ENCODE data around the gene LY6G6C. TPM values are rescaled to one million over a fixed set of nuclear protein-coding genes. Genes with fewer than 3 reads are reported as not detected.

The LY6G6C gene
- total RNA-seq, 2 experiments from 2014 or later, result 0.26 TPM; not detected in 1

DNA sequence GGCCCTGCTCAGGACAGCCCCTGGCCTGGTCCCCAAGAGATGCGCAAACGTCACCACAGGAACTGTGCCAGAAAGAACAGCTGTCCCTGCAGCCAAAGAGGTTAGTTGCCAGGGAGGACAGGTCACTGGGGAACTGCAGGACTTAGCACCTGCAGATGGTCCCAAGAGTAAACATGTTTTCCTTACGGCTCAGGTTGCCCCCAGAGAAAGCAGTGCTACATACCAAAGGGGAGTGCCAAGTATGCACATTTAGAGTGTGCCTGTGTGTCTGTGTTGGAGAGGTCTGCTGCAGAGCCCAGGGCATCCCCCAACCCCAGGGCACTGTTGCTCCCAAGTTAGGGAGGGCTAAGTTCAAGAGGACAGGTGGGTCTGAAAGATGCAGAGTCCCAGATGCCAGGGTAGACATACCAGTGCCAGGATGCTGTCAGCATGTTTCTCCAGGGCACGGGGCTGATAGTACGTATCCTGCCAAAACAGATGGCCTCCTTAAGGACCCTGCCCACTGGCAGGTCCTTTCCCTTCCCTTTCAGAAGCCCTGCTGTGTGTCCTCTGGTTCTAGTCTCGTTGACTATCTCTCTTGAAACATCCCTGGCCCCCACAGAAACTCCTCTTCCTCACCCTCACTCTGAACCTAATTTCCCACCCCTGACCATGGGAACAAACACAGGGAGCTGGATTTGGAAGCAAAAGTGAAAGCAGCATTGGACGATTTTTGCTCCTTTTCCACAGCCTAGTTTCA is 19.7 kb downstream of the LY6G6C start:
- Mint-ChIP-seq H3K4me3 (peak overlapping the region; percentile 97), H3K27ac (peak overlapping the region; percentile 95), H3K36me3 (ENCODE audit: low read depth) (peaks cover 31% of the 10 kb centered on the region), H3K4me1 (ENCODE audit: low read depth) (peaks cover 25% of the 10 kb centered on the region), H3K9me3 (ENCODE audit: insufficient read depth) (no peaks in the 10 kb centered on the region), H3K27me3 (ENCODE audit: low read depth) (no peaks in the 10 kb centered on the region)
- ChIA-PET CTCF (interaction anchor here (2.8 kb wide), 1 partner anchor 11 kb away, joined by 9 read pairs; no protein-coding TSS in a partner anchor), POLR2A (interaction anchor here (0.7 to 2.3 kb wide), 5 partner anchors 34 to 160 kb away, joined by 3 to 20 read pairs (median 8); partner anchors contain the start of genes CLIC1, CSNK2B, DDX39B and GPANK1)
- no peak for ATAC-seq
- DNase-seq, result no peak

DNA sequence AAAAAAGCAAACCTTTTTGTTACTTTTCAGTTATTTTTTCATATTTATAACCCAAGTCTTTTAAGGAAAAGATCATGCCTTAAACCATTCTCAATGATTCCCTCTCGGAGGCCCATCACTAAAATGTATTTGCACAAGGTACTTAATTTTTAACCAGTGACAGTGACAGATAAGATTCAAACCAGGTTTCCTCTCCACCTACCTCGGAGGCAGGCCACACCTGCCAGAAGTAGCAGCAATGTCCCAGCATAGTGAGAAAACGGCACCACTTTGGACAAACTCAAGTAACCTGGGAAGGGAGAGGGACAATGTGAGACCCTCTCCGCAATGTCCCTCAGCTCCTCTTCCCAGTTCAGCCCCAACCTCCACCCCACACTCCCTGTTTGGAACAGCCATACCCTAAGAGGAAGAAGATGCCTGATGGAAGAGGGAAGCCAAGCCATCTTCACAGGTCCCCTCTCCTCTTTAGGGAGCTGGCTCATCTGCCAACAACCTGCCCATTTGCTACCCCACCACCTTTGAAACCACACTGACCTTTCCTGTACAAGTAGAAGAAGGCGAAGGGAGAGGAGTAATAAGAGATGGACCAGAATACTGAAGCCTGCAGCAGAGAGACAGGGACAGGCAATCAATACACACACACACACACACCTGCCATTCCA is 20.7 kb downstream of the LY6G6C start:
- Mint-ChIP-seq H3K4me3 (peak overlapping the region; percentile 97), H3K27me3 (ENCODE audit: low read depth) (no peaks in the 10 kb centered on the region), H3K4me1 (ENCODE audit: low read depth) (peaks cover 25% of the 10 kb centered on the region), H3K36me3 (ENCODE audit: low read depth) (peaks cover 34% of the 10 kb centered on the region), H3K27ac (peak overlapping the region; percentile 58), H3K9me3 (ENCODE audit: insufficient read depth) (no peaks in the 10 kb centered on the region)
- ATAC-seq, result no peak
- ChIA-PET CTCF (interaction anchor here (2.2 kb wide), 1 partner anchor 69 kb away, joined by 5 read pairs; no protein-coding TSS in a partner anchor), POLR2A (no interaction called here)
- DNase-seq, result no peak

DNA sequence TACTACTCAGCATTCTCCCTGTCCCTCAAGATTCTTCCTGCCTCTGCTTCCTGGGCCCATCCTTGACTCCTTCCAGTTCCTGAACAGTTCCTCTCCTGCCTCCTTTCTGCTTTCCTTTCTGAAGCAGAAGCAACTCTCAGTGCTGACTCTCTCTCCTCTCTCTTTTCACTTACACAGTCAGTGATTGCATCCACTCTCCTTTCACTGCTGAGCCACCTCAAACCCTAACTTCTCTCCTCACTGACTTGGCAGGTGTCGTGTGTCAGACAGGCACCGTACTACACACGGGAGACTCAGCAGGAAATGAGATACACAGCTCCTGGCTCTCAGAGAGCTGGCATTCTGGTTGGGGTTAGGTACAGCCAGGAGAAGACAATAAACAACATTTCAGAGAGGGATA is 24.0 kb downstream of the LY6G6C start:
- Mint-ChIP-seq H3K27ac (peak overlapping the region; percentile 31), H3K4me1 (ENCODE audit: low read depth) (peaks cover 19% of the 10 kb centered on the region), H3K4me3 (no peak overlapping the region), H3K27me3 (ENCODE audit: low read depth) (no peaks in the 10 kb centered on the region), H3K9me3 (ENCODE audit: insufficient read depth) (no peaks in the 10 kb centered on the region), H3K36me3 (ENCODE audit: low read depth) (peaks cover 47% of the 10 kb centered on the region)
- POLR2A ChIA-PET, result no interaction called here
- DNase-seq (no peak), ATAC-seq (no peak)
- CTCF ChIA-PET, result interaction anchor here (1.0 kb wide), 1 partner anchor 32 kb away, joined by 3 read pairs; no protein-coding TSS in a partner anchor

DNA sequence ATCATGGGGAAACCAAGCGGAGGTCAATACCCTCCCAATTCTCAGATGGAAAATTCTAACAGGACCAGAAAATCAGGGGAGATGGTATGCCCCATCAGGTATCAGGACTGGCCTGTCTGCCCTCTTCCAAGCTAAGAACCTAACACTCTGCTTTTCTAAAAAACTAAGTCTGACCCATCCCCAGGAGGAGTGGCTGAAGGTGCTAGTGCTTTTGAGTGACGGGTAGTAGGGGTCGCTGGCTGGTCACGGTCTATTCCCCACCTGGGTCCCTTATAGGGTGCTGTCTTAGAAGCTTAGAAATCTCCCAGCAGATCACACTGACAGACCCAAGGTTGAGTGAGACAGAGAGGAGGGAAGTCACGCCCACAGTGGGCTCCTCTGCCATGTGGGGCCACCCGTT is 28.0 kb downstream of the LY6G6C start:
- DNase-seq (no peak), ATAC-seq (no peak)
- Mint-ChIP-seq H3K27ac (no peak overlapping the region), H3K9me3 (ENCODE audit: insufficient read depth) (no peaks in the 10 kb centered on the region), H3K27me3 (ENCODE audit: low read depth) (no peaks in the 10 kb centered on the region), H3K4me1 (ENCODE audit: low read depth) (peaks cover 10% of the 10 kb centered on the region), H3K36me3 (ENCODE audit: low read depth) (peaks cover 48% of the 10 kb centered on the region), H3K4me3 (no peak overlapping the region)
- ChIA-PET POLR2A (interaction anchor here (0.7 to 2.1 kb wide), 3 partner anchors 25 to 46 kb away, joined by 3 to 7 read pairs (median 5); partner anchors contain the start of genes GPANK1 and MSH5), CTCF (interaction anchor here (1.5 to 3.5 kb wide), 3 partner anchors 10 to 137 kb away, joined by 3 to 7 read pairs (median 5); partner anchors contain the start of gene ABHD16A)

DNA sequence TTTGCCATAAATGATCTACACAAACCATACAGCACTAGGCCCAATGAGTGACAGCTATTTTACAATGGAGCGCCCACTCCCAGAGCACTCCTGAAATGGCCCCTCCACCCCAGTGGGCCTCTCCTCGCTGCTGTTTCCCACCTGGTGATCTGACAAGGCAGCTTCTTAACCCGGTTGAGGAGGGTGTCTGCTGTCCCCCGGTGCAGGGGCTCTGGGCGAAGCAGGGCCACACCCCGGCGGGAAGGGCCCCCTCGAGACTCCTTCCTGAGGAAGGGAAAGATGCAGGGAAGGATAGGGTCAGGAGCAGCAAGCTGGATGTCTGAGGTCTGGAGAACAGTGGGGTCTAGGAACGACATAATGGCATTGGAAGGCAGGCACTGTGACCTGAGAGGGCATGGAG is 28.7 kb downstream of the LY6G6C start:
- no peaks in the 10 kb centered on the region for H3K27me3 Mint-ChIP-seq (ENCODE audit: low read depth)
- POLR2A ChIA-PET, result no interaction called here
- CTCF ChIA-PET, result interaction anchor here (1.5 to 3.5 kb wide), 2 partner anchors 10 to 77 kb away, joined by 3 to 7 read pairs; partner anchors contain the start of gene ABHD16A

DNA sequence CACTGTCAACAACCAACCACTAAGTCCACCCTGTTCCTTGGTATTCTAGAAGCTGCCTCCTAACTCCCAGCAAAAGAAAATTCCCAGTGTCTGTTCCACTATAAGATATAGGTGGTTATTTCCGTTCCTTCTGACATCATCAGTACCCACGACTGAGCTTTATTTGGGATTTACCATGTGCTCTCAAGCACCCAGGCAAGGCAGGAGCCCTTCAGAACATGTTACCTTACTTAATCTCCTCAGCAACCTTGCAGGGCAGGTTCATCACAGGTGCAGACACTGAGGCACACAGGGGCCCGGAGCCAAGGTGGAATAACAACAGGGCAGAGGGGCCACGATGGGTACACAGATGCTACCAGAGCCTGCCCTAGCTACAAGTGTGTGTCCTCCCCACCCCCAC is 29.2 kb downstream of the LY6G6C start:
- no peak overlapping the region for H3K27ac Mint-ChIP-seq
- peaks cover 46% of the 10 kb centered on the region for H3K36me3 Mint-ChIP-seq (ENCODE audit: low read depth)
- POLR2A ChIA-PET, result no interaction called here
- ATAC-seq (no peak), DNase-seq (no peak)
- no peak overlapping the region for H3K4me3 Mint-ChIP-seq
- no peaks in the 10 kb centered on the region for H3K27me3 Mint-ChIP-seq (ENCODE audit: low read depth)
- CTCF ChIA-PET, result interaction anchor here (1.5 to 3.5 kb wide), 2 partner anchors 11 to 77 kb away, joined by 3 to 7 read pairs; partner anchors contain the start of gene ABHD16A
- H3K9me3 Mint-ChIP-seq (ENCODE audit: insufficient read depth), result no peaks in the 10 kb centered on the region
- peaks cover 5% of the 10 kb centered on the region for H3K4me1 Mint-ChIP-seq (ENCODE audit: low read depth)

More for the DNA sequence above, 28.7 kb downstream of the LY6G6C start:
- no peak overlapping the region for H3K27ac Mint-ChIP-seq
- DNase-seq, result no peak
- peaks cover 10% of the 10 kb centered on the region for H3K4me1 Mint-ChIP-seq (ENCODE audit: low read depth)
- H3K4me3 Mint-ChIP-seq, result no peak overlapping the region
- H3K9me3 Mint-ChIP-seq (ENCODE audit: insufficient read depth), result no peaks in the 10 kb centered on the region
- peaks cover 47% of the 10 kb centered on the region for H3K36me3 Mint-ChIP-seq (ENCODE audit: low read depth)
- ATAC-seq, result no peak

DNA sequence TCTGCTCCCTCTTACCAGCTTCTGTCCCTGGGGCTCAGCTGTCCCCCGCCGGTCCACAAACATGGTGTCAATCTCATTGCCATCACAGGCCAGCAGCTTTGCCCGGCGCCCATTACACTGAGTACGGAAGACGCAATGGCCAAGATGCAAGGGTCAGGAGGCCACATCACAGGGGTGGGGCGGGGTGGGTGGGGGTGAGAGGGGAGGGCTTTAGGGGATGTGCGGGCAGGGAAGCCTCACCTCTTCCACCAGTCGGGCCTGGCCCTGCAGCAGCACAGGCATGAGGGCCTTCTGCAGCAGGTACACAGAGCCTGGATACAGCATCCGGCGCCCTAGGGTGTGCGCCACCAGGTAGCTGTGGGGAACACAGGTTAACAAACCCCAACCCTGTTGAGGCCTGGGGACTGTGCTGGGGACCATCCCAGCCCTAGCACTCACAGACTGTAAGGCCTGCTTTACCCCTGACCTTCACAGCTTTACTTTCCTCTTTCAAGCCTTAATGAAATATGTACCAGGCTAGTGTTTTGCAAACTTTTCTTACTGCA is 29.9 kb downstream of the LY6G6C start:
- ATAC-seq (no peak), DNase-seq (no peak)
- Mint-ChIP-seq H3K27ac (no peak overlapping the region), H3K4me1 (ENCODE audit: low read depth) (peaks cover 4% of the 10 kb centered on the region), H3K4me3 (no peak overlapping the region), H3K27me3 (ENCODE audit: low read depth) (no peaks in the 10 kb centered on the region), H3K36me3 (ENCODE audit: low read depth) (peaks cover 41% of the 10 kb centered on the region), H3K9me3 (ENCODE audit: insufficient read depth) (no peaks in the 10 kb centered on the region)
- POLR2A ChIA-PET, result interaction anchor here (0.9 to 1.1 kb wide), 2 partner anchors 33 to 268 kb away, joined by 3 to 6 read pairs; partner anchors contain the start of gene SKIC2
- CTCF ChIA-PET, result interaction anchor here (1.9 kb wide), 1 partner anchor 12 kb away, joined by 9 read pairs; the partner anchor contains the start of gene ABHD16A

DNA sequence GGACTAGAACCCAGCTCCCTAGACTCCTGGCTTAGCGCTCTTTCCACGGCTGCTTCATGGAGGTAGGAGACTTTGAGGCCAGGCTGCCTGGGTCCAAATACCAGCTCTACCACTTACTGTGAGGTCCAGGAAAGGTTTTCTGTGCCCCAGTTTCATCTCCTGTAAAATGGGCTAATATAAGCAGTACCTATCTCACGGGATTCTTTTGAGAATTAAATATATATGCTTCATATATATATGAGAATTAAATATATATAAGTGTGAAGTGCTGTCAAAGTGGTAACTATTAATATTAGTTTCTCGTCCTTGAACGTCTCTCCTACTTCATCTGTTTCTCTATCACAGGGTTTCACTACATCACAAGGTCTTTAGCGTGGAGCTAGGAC is 30.5 kb downstream of the LY6G6C start:
- H3K36me3 Mint-ChIP-seq (ENCODE audit: low read depth), result peaks cover 41% of the 10 kb centered on the region
- DNase-seq, result no peak
- H3K9me3 Mint-ChIP-seq (ENCODE audit: insufficient read depth), result no peaks in the 10 kb centered on the region
- ChIA-PET CTCF (interaction anchor here (1.1 to 1.9 kb wide), 3 partner anchors 12 to 21 kb away, joined by 3 to 9 read pairs (median 7); partner anchors contain the start of genes ABHD16A and LY6G5B), POLR2A (interaction anchor here (0.9 to 1.3 kb wide), 4 partner anchors 12 to 268 kb away, joined by 3 to 6 read pairs (median 4); partner anchors contain the start of genes ABHD16A and SKIC2)
- H3K27ac Mint-ChIP-seq, result no peak overlapping the region
- peaks cover 4% of the 10 kb centered on the region for H3K4me1 Mint-ChIP-seq (ENCODE audit: low read depth)
- H3K27me3 Mint-ChIP-seq (ENCODE audit: low read depth), result no peaks in the 10 kb centered on the region
- no peak for ATAC-seq
- H3K4me3 Mint-ChIP-seq, result no peak overlapping the region

DNA sequence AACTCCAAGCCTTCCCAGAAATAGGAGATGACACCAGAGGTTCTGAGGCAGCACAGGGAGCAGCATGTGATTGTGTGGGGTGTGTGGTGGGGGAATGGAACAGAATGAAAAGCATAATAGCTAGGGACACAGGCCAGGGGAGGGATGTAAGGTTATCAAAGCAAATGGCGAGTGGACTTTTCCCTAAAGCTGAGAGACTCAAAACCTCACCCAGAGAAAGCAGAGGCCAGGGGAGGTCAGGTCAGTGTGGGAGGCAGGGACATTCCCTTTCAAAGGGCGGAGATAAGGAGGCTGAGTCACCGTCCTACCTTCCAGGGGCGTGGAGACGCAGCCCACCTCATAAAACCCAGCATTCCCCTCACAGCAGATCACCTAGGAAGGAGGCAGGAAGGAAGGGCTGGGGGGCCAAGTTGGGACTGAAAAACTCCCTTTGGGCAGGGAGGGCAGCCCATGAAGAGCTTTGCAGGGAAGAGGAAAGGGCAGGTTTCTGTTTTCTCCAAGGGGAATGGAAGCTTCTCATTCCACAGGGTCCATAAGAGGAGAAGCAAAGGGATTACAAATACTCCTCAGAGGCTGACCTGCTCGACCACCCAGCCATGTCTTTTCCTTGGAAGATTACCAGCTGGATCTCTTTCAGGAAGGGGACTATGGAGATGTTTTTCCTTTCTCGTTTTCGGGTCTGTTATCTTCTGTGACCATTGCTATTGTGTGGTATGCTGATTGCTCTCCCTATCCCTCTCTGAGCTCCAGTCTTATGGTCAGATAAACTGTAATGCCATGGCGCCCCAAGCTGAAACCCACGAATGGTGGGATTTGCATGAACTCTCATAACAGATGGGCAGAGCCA is 31.1 kb downstream of the LY6G6C start:
- H3K36me3 Mint-ChIP-seq (ENCODE audit: low read depth), result peaks cover 44% of the 10 kb centered on the region
- no peaks in the 10 kb centered on the region for H3K27me3 Mint-ChIP-seq (ENCODE audit: low read depth)
- H3K4me3 Mint-ChIP-seq, result no peak overlapping the region
- ChIA-PET CTCF (interaction anchor here (0.5 to 1.9 kb wide), 8 partner anchors 9 to 92 kb away, joined by 3 to 9 read pairs (median 3); partner anchors contain the start of genes ABHD16A, LY6G5B and LY6G5C), POLR2A (interaction anchor here (0.9 to 1.3 kb wide), 3 partner anchors 13 to 47 kb away, joined by 3 to 4 read pairs (median 3); partner anchors contain the start of gene ABHD16A)
- ATAC-seq (no peak), DNase-seq (no peak)
- no peaks in the 10 kb centered on the region for H3K9me3 Mint-ChIP-seq (ENCODE audit: insufficient read depth)
- H3K27ac Mint-ChIP-seq, result no peak overlapping the region
- H3K4me1 Mint-ChIP-seq (ENCODE audit: low read depth), result peaks cover 4% of the 10 kb centered on the region

DNA sequence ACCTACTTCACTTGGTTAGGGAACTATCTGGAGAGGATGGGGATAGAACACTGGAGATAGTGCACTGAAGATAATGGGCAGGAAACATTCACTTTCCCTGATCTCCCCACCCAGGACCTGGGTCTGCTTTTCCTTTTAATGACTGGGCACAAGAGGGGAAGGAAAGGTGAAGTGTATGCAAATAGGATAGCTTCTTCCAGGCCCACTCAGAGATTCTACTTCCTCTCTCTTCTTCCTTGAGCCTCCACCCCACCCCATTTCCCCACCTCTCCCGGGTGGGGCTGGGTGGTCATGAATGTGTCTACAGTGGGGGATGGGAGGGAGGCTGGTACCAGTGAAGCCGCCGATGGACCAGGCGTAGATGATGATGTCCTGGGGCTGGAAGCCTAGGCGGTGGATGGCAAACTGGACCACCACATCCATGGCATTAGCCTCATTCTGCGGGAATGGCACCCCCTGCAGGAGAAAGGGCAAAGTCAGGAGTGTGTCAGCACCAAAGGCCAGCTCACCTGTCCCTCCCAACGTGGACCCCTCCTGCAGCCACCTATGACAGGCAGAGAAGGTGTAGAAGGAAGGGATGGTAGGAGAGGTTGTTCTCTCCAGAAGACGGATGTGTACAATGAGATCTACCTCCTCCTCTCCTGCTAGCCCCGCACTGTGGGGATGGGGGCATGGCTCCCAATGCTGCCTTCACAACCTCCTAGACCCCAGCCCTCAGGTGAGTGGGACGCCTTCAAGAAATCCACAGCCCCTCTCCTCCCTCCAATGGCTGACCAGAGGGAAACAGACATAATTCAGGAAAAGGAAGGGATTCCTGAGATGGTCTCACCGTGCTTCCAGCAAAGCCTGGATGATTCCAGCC is 32.1 kb downstream of the LY6G6C start:
- H3K27me3 Mint-ChIP-seq (ENCODE audit: low read depth), result no peaks in the 10 kb centered on the region
- peaks cover 40% of the 10 kb centered on the region for H3K36me3 Mint-ChIP-seq (ENCODE audit: low read depth)
- no peak overlapping the region for H3K27ac Mint-ChIP-seq
- no peak overlapping the region for H3K4me3 Mint-ChIP-seq
- ATAC-seq (no peak), DNase-seq (no peak)
- H3K9me3 Mint-ChIP-seq (ENCODE audit: insufficient read depth), result no peaks in the 10 kb centered on the region
- H3K4me1 Mint-ChIP-seq (ENCODE audit: low read depth), result peaks cover 4% of the 10 kb centered on the region
- POLR2A ChIA-PET, result no interaction called here
- CTCF ChIA-PET, result interaction anchor here (0.5 to 1.6 kb wide), 7 partner anchors 8 to 91 kb away, joined by 3 to 7 read pairs (median 3); partner anchors contain the start of gene LY6G5C
